ENCODE measurements around the gene ABCA6.
A peak's percentile ranks its signal among the peaks of the same experiment; 100 is the strongest.
"Not testable (repeated sequence)": the region's sequence is repeated elsewhere in the genome, so short reads cannot be mapped to it uniquely, and the experiment has no call there.

ABCA6 gene

DNA sequence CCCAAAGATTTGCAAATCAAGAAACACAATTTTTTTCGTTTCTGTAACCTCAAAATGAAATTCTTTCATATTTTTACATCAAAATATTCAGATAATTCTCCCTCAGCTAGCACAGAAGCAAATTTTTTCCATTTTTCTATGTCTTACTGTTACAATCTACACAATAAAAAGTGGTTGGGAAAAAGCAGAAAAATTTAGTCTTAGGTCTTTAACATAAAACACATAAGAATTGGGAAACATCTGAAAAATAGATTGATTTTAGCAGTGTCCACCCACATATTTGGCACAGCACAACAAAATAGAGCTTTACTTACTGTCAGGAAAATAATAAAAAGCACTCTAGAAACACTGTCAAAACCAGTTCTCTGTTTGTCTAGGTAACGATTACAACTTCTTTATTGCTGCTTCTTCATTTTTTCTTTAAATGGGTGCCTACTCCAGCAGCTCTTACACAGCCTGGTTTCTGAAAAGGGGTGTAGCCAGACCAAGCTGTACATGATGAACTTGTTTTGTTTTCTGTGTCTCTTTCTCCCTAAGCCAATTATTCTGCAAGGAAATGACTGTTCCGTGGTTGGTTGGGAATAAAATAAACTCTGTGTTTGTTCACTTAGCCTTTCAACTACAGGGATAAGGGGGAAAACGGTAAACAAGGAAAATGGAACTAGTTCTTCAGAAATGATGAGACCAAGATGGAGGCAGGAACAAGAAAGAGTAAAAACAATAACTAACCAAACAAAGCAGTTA is at the start of gene ABCA6:
TSS of gene ABCA6 (minus strand) at position 465 of the 744 bp plus-strand sequence. CDS start 1,192 bp downstream, outside the sequence.
- peak; percentile 20 for DNase-seq

- no peak for DNase-seq
Observed at GRCh38 chr17:69188796-69189195, 47.1 kb upstream of the ABCA6 start.

DNA sequence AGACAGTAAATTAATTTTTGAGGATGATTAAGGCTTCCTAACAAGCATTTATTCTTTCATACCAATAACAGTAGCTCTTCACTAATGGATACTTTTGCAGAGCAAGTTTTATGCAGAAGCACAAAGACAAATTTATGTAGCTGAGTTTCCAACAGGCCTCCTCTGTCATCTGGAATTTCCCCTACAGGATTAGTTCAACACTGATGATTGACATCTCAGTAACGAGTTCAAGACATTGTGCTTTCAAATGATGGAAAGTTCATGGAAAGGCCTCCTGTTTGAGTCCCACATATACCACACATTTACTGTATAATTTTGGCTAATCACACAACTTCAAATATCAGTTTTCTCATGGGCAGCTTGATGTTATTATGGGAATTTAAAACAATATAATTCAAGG is 46.4 kb upstream of the ABCA6 start:
- DNase-seq = no peak

- DNase-seq = no peak
Observed at GRCh38 chr17:69187294-69187693, 45.6 kb upstream of the ABCA6 start.

DNA sequence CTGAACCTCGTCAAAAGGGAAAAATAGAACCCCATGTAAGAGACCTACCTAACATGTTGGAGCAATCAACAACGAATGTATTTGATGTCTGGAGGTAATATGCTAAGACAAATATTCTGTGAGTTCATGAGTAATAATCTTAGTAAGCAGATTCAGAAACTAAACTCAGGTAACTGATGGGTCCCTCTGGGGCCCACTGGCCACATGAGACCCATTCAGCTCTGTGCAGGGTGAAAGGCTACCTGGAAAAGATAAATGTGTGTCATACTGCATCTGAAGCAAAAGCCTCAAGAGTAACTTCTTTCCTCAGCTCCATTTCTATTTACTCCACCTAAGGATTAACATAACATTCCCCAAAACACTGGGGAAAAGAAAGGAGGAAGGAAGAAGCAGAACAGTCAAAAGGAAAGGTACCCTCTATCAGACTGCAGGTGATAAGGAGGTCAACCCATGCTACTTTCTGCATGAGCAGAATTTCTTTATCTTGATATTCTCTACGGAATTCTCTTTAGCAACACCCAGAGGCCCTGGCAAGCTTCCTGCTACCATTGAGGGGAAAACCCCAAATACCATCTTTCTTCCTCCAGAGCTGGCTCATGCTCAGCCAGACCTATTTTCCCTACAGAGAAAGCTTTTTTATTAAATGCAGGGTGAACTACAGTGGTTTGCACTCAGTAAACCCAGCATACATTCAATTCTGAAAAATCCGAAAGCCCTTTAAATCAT is 37.7 kb upstream of the ABCA6 start:
- peak; percentile 31 for DNase-seq

DNA sequence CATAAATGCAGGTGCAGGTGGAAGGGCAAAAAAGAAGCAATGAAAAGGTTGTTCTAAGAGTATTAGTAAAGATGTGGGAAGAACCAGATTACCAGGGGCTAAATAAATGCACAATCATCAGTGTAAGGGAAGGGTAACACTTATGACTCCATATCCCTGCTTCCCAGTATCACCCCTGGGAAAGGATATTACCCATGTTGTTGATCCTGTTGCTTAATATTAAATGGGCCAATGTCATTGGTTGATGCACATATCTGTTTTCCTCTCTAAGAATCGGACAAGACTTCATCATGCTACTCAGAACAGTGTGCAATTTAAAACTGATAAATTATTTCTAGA is 34.7 kb upstream of the ABCA6 start:
- no peak for DNase-seq

DNA sequence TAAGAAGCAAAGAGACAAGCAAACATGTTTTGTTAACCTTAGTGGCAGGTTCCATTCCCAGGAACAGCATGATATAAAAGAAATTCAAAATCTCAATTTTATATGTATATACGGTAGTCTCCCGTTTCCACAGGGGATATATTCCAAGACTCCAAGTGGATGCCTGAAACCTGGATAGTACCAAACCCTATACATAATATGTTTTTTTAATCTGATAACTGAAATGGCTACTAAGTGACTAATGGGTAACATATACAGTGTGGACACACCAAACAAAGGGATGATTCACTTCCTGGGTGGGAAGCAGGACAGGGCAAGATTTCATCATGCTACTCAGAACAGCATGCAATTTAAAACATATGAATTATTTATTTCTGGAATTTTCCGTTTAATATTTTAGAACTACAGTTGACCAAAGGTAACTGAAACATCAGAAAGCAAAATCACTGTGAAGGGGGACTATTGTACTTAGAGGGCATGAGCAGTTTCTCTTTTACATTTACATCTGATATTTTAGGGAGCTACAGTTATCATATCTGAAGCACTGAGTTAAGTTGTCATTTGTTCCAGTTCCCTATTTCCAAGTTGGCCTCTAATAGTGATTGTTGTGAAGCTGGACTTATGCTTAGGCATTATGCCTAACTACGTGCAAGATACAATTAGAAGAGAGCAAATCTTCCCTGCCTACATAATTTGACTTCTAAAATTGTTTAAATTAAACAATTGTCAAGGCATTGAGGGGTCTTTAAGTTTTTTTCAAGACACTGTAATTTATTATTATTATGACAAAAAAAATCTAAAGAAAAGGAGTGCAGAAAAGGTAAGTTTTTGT is 34.1 kb upstream of the ABCA6 start:
- peak; percentile 78 for DNase-seq

DNA sequence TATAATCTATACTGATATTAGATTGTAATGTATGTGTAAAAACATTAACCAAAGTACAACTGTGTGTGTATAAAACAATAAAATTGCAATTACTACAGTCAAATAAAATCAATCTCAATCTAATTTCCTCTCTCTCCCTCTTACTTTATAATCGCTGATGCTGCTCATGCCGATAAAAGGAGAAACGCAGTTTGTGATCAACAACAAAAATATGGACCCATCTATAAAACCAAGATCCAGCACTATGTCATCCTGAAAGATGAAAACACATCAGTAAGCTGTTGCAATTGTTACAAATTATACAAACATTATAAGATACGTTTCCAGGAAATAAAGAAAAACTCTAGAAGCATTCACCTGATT is 33.5 kb upstream of the ABCA6 start:
- no peak for DNase-seq

DNA sequence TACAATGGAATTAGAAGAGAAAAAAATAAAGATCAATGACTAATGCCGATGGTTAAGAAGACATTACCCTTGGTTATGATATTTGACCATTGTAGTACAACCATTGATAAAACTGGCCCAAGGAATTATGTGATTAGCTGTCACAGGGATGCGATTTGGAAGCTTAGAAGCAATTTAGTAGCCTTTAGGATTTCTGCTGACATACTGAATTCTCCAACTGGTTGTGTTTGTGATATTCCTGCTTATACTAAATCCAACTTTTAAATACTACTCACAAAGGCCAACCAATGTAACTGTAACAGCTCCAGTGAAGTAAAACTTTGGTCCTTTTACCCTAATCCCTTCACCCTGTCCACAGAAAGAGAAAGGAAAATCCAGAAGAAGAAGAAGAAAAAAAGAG is 31.4 kb upstream of the ABCA6 start:
- no peak for DNase-seq

DNA sequence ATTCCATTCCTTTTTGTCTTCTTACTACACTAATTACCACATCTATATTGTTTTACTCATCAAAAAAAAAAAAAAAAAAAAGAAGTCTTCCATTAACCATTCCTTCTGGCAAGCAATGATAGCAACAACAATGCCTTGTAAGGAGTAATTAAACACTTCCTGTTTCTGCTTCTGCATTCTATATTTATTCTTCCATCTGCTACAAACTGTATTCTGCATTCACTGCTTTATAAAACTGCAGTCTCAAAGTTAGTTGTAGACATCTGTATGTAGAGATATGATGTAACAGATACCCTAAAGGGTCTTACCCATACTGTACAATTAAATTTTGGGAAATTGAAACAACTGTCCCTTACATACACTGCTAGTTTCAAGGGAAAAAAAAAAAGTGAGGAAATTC is 28.7 kb upstream of the ABCA6 start:
- DNase-seq = no peak

- not testable (repeated sequence) for DNase-seq
Observed at GRCh38 chr17:69168642-69169041, 26.9 kb upstream of the ABCA6 start.

GRCh38 chr17:69166957-69167356 is 25.3 kb upstream of the ABCA6 start:
- no peak for DNase-seq

- no peak for DNase-seq
Observed at GRCh38 chr17:69164206-69164605, 22.5 kb upstream of the ABCA6 start.

DNA sequence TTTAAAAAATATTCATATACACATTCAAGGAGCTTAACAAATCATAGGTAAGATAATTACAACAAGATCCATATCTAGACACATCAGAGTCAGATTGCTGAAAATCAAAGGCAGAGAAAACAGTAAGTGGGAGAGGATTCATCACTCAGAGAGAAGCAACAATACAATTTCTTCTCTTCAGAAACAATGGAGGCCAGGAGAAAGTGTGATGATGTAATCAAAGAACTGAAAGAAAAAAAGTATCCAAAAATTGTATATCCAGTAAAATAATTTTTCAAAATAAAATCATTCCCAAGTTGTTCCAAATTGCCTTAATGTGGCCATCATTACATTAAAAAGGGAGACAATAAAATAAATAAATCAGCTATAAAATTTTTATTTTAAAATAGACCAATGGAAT is 17.7 kb upstream of the ABCA6 start:
- DNase-seq = no peak

GRCh38 chr17:69154267-69154666 is 12.6 kb upstream of the ABCA6 start:
- no peak for DNase-seq

- DNase-seq = no peak
Observed at GRCh38 chr17:69150333-69150732, 8.6 kb upstream of the ABCA6 start.

GRCh38 chr17:69147460-69147859 is 5.8 kb upstream of the ABCA6 start:
- DNase-seq = no peak

GRCh38 chr17:69144331-69145255 is 2.9 kb upstream of the ABCA6 start:
- DNase-seq = no peak

GRCh38 chr17:69143683-69144231 is 2.1 kb upstream of the ABCA6 start:
- no peak for DNase-seq

GRCh38 chr17:69143151-69143550 is 1.5 kb upstream of the ABCA6 start:
- no peak for DNase-seq

DNA sequence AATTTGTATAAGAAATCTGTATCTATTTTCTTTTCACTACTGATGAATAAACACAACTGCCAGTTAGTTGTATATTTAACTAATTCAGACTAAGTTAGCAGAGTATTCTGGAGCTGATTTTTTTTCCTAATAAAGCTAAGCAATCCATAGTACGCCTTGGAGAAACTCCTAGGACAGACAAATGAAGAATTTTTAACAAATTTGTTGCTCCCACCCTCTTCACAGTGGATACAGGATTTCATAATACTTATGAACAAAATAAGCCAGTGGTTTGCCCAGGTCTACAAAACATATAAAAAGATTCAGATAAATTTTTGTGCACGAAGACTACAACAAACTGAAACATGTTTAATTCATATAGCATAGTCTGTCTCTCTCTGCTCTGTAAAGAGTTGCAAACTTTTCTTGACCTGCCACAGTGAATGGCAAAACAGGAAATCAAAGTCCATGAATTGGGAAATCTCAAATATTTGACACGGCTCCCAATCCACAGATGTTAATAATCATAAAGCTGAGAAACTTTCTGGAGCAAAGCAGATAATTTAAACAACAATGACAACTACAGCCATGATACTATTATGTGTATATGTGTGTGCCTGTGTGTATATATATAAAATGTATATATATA is 594 bp upstream of the ABCA6 start:
- peak; percentile 77 for DNase-seq

GRCh38 chr17:69134112-69134511 is 7.6 kb downstream of the ABCA6 start:
- no peak for DNase-seq
